HL-60/S4 (cell line): ENCODE results near the gene KCNIP2.
"Not testable (repeated sequence)": the region's sequence is repeated elsewhere in the genome, so short reads cannot be mapped to it uniquely, and the experiment has no call there.

Experiments used
- in situ Hi-C: fragments of 300-500 bp; cut with MboI; formaldehyde crosslinking; loops from 2 replicates; pipeline ENCODE4 v1.14.3; 2022; ENCODE audit warnings: low sequenced_read_pairs

The KCNIP2 gene

GRCh38 chr10:101829561-101830315 is 13.9 kb downstream of the KCNIP2 start:
- in situ Hi-C loops = loop anchor here (10.0 kb wide), 1 partner anchor 245 kb away; no protein-coding TSS in a partner anchor

- in situ Hi-C loops = no loop called here
Measured at GRCh38 chr10:101828766-101829551, 14.6 kb downstream of the KCNIP2 start.

- in situ Hi-C loops = no loop called here
Measured at GRCh38 chr10:101827919-101828600, 15.5 kb downstream of the KCNIP2 start.

- in situ Hi-C loops = no loop called here
Measured at GRCh38 chr10:101826852-101827434, 16.7 kb downstream of the KCNIP2 start.

GRCh38 chr10:101824736-101825135 is 18.9 kb downstream of the KCNIP2 start:
- in situ Hi-C loops = no loop called here

- in situ Hi-C loops = no loop called here
Measured at GRCh38 chr10:101818872-101819633, 24.5 kb downstream of the KCNIP2 start.

GRCh38 chr10:101818119-101818871 is 25.3 kb downstream of the KCNIP2 start, which contains the start of gene OGA:
Gene OGA (minus strand): TSS chr10:101818444. CDS start chr10:101818022, 422 bp downstream.
- in situ Hi-C loops = no loop called here

GRCh38 chr10:101817337-101818118 is 26.1 kb downstream of the KCNIP2 start:
- in situ Hi-C loops = no loop called here

GRCh38 chr10:101816913-101817336 is 26.7 kb downstream of the KCNIP2 start:
- in situ Hi-C loops = no loop called here

- in situ Hi-C loops = no loop called here
Measured at GRCh38 chr10:101816376-101816775, 27.2 kb downstream of the KCNIP2 start.

- in situ Hi-C loops = no loop called here
Measured at GRCh38 chr10:101814466-101815071, 29.0 kb downstream of the KCNIP2 start.

- in situ Hi-C loops = no loop called here
Measured at GRCh38 chr10:101812606-101813005, 31.0 kb downstream of the KCNIP2 start.

- in situ Hi-C loops = no loop called here
Measured at GRCh38 chr10:101807158-101807557, 36.4 kb downstream of the KCNIP2 start.

GRCh38 chr10:101803511-101803910 is 40.1 kb downstream of the KCNIP2 start:
- in situ Hi-C loops = no loop called here

- in situ Hi-C loops = no loop called here
Measured at GRCh38 chr10:101797403-101798059, 46.1 kb downstream of the KCNIP2 start.

GRCh38 chr10:101793526-101793925 is 50.1 kb downstream of the KCNIP2 start:
- in situ Hi-C loops = no loop called here

- in situ Hi-C loops = no loop called here
Measured at GRCh38 chr10:101789686-101790085, 53.9 kb downstream of the KCNIP2 start.

GRCh38 chr10:101789231-101789630 is 54.4 kb downstream of the KCNIP2 start:
- in situ Hi-C loops = not testable (repeated sequence)
